Thyroid gland (tissue), 4 donors: ENCODE data around the gene TSPAN11.

Experiments used
- CTCF ChIP-seq, 6 experiments: fragments of 200-600 bp in 3 of 6; fragments of 450-650 bp in 3 of 6; sonication (generic) in 3 of 6; IDR thresholded peaks; one replicate each; pipeline ENCODE4 v1.5.1; 2016 to 2019; ENCODE audit warnings: antibody characterized with exemption in 6 of 6, mild to moderate bottlenecking in 2 of 6, inconsistent platforms in 1 of 6, moderate library complexity in 1 of 6
- POLR2A ChIP-seq, 2 donors: fragments of 450-650 bp; IDR thresholded peaks; one replicate each; pipeline ENCODE4 v1.6.1; 2017; ENCODE audit warnings: antibody characterized with exemption in 2 of 2, mild to moderate bottlenecking in 2 of 2, moderate library complexity in 1 of 2

- TF ChIP-seq CTCF (IDR thresholded peaks at IDR 0.05) (no peak), POLR2A (IDR thresholded peaks at IDR 0.05) (no peak)
Measured at GRCh38 chr12:30979371-30980259, 53.1 kb downstream of the TSPAN11 start.
